GM18909 (cell line): ENCODE data around the gene SH3PXD2A.
A peak's percentile ranks its signal among the peaks of the same experiment; 100 is the strongest.

Experiments
- ATAC-seq: cut with Tn5 transposase; IDR thresholded peaks from one replicate; pipeline ENCODE4 v1.9.1; 2021; ENCODE audit warnings: mild to moderate bottlenecking; ENCODE audit not compliant: unreplicated experiment, poor library complexity

Gene SH3PXD2A

DNA sequence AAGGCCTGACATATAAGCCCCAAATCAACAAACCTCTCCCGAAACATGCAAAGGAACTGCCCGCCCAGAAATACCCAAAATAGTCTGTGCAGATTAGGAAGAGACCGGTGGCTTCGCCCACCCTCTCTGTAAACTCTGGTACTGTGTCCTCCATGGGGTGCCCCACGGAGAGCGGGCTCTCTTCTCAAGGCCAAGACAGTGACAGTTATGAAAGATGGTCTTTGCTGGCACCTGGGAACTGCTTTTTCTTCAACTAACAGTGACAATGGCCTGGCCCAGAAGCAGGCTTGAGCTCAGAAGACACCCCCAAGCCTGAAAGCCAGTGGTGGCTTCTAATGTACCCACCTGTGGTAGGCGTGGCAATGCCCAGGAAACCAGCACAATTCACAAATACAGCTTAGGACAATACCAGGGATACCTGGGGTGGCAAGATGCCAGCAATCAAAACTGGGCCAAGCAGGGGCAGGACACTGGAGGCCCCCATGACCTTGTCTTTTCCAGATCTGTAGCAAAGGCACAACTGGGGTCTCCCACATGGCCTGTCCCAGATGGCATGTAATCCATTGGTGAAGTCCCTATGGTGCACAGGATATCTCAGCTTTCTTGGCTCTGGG, 254.3 kb downstream of the SH3PXD2A start:
- no peak for ATAC-seq

DNA sequence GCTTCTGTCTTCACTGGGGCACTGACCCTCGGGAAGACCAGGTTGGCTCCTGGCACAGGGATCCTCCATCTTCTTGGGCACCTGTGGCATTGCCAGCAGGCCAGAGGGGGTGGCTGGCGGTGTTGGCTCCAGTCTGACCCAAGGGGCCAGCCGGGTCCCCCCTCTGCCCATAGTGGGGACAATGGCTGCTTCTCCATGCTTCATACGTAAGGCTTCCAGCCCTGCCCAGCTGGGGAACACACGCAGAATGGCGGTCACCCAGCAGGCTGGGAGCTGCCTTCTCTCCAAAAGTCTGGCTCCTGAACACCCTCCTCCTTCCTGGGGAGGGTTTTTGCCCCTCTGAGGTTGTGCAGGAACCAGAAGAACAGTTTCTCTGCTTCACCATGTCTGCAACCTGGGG, 255.1 kb downstream of the SH3PXD2A start:
- ATAC-seq = no peak

DNA sequence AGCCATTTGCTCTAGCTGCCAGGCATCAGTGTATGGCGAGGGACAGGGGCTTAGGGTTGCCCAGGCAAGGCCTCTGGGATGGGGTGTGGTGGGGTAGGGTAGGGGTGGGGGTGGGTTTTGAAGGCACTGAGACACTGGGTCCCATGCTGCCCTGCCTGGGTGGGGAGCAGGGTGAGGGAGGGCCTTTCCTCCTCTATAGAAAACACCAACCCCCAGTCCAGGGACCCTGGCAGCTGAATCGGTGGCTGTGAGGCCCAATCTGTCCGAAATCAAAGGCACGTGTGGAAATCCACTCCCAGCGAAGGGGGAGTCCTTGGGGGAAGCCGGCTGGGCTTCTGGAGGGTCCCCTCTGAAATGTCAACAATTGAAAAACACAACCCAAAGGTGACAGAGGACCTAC, 255.5 kb downstream of the SH3PXD2A start:
- no peak for ATAC-seq

DNA sequence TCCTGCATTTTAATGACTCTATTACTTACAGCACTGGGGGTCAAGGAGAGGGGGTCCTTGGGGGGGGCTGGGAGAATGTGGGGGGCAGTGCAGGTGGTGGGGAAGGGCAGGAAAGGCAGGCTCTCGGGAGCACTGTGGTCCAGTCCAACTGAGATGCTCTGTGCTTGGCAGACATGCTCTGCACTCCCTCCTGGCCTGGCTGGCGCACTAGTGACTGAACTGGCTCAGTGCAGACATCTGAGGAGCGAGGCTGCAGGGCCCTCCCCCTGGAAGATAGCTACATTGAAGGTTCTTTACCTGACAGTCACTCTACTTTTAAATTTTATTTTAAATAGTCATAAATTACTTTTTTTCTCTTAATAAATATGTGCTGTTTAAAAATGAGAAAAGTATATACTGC, 256.2 kb downstream of the SH3PXD2A start:
- no peak for ATAC-seq

DNA sequence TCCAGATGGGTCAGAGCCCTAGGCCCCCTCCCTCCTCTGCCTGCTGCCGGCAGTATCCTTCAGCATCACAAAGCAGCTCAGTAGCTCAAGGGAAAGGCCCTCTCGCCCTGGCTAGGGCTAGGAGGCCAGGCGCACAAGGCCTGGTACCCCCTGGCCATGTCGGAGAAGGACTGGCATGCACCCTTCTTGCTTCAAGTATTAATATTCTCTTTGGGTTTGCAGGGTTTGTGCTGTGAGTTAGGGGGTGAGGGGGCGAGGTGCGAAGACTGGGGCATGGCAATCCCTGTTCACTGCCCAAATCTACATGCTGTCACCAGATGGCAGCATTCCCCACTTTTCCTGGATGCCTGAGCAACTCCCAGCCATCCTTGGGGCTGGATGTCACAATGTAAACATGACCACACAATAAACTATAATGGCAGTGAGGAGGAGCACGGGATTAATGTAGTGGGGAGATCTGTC, 256.7 kb downstream of the SH3PXD2A start:
- no peak for ATAC-seq

DNA sequence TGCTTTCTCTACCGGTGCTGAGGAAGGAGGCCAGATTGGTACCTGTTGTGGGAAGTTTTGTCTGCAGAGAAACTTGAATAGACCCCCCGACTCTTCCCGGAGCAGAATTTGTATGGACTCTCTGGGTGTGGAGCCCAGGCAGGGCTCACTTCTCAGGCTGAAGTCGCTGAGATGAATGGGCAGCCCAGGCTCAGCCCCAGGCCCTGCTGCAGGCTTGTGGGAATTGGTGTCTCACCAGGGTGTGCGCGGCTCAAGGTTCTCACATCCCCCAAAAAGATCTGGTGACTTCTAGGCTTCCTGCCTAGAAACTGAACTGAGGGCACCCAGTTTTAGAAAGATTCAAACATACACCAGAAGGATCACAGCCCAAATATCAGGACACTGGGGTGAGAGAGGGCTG, 258.4 kb downstream of the SH3PXD2A start:
- no peak for ATAC-seq

DNA sequence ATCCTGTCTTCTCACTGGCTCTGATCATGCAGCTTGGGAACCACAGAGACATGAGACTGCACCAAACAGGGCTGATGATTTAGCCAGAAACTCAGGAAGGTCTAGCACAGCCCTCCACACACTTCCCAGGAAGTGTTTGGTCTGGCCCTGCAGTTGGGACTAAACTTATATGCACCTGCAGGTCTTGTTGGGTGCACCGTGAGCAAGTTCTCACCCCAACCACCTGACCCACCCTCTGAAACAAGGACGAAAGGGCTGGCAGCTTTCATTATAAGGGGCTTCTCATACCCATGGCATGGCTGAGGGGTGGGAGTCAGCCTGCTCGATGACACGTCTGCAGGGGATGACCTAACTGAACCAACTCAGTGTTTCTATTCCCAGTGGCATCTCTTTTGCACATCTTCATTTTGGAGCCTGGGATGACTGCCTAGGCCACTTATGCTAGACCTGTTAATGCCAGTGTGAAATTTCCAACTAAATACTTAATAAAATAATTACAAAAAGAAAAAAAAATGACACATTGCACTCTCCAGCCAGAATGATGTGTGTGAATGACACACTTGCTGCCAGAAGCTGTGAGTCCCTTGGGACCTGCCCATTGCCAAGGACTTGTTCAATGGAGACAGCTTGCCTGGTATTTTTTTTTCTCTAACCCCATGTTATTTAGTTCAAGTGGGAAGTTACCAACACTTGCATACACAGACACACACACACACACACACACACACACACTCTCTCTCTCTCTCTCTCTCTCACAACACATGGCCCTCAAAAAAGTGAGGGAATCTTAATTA, 259.2 kb downstream of the SH3PXD2A start:
- ATAC-seq = no peak

DNA sequence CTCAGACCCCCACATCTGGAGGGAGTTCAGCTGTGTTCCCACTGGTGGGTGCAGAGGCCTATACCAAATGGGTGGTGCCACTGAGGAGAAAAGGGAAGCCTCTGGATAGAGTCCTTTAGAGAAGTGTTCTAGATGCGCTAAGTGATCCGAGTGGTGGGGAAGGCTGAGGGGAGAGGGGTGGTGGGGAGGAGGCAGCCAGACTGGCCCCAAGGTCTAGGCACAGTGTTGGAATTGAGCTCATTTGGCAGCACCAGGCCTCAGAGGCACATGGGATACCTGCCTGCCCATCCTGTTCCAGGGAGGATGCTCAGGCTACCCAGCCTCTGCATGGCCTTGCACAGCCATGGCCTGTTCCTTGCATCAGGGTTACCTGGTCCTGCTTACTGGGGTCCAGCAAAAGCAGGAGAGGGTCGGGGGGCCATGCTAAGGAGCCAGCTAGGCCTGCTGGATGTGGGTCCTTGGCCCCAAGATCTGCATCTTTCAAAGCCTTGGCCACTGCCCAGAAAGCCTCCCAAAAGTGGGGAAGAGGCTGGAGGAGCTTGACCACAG, 262.3 kb downstream of the SH3PXD2A start:
- no peak for ATAC-seq

DNA sequence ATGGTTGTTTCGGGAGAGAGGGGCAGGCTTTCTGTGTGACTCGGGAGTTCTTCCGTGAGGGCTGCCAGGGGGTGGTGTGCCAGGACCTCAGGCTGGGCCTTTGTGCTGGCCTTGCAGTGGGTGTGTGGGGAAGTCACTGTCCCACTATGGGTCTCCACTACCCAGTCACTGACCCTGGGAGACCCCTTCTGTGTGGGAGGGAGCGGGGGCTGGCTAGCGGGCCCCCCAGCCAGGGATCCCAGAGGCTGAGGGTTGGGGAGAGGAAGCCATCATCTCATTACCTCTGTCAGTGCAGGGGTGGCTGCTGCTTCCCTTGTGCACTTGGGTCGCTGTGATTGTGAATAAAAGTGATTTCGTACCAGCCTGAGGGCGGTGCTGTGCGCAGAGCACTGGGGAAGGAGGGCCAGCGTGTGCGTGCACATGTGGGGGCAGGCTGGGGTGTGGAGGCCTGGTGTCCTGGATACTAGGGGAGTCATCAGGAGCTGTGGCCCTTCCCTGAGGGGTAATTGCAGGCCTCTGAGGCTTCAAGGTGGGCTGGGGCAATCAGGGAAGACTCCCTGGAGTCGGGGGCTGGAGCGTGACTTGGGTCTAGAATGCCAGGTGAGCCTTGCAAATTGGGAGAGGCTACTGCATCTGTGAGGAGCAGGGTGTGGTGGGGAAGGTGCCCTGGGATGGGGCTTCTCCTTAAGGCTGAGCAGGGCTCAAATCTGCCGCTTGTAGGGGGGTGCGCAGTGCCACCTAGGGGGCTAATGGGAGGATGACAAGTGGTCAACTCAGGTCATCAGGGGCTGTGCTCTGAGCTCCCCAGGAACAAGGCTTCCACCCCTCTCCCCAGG, 263.0 kb downstream of the SH3PXD2A start:
- peak; percentile 56 for ATAC-seq

DNA sequence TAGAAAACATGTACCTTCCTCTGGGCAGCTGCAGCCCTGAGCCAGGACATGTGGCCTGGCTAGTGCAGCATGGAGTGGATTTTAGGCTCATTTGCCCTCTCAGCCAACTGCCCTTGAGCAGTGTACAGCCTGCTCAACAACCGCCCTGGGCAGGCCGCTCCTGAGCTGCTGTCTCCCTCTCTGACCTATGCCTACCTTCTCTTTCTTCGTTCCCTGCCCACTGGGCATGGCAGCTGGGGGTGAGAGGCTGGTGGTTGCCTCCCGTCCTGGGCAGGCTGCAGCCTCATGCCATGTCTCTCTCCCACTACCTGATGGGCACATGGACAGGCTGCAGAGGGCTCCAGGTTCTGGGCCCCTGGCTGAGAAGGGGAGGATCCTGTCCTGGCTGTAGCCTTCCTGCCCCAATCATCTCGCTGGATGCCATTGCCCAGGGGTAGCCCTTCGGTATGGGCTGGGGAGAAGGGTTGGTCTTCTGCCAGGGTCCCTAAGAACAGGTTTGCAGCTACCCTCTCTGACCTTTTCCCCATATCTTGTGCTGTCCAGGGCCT, 264.6 kb downstream of the SH3PXD2A start:
- no peak for ATAC-seq

DNA sequence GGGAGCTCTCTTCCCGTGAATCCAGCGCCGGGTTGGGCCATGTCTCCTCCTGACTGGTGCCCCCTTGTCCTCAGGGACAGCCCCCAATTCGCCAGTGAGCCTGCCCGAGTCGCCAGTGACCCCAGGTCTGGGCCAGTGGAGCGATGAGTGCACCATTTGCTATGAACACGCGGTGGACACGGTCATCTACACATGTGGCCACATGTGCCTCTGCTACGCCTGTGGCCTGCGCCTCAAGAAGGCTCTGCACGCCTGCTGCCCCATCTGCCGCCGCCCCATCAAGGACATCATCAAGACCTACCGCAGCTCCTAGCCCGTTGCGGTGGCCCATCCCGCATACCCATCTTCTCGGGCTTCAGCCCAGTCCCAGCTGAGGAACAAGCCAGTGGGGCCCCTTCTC, 265.3 kb downstream of the SH3PXD2A start:
- ATAC-seq = no peak

DNA sequence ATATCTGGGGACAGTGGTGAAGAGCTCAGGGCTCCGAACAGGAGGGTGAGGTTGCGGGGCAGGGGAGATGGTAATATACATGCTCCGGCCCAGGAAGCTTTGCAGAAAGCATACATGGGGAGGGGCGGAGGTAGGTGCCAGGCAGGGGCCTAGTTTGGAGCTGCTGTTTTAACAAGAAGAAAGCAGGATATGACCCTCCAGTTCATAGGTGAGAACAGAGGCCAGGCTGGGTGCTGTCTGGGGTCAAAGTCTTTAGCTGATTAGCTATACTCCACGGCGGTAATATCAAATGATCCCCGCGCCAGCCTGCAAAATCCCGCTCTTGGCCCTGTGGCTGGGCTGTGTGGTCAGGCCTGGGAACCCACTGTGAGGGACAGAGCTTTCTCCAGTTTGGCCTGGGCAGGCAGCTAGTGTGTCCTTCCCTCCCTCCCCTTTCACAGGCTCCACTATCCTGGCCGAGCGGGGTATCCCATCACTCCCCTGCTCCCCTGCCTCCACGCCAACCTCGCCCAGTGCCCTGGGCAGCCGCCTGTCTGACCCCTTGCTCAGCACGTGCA, 266.2 kb downstream of the SH3PXD2A start:
- ATAC-seq = no peak

DNA sequence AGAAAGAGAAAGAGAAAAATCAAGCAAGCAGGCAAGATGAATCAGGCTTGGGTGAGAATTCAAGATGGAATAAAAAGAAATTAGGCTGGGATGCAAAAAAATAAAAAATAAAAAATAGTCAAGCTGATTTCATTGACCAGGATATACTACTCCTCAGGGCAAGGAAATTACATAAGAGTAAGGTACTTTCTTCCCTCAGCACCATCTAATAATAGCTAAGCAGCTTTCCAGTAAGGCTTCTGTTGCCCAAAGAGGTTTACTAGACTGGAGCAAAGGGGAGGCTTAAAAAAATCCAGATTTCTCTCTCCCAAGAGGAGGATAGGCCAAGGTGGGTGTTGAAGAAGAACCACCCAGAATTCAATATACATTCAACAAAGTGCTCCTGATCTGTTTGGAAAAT, 268.3 kb downstream of the SH3PXD2A start:
- ATAC-seq = no peak

DNA sequence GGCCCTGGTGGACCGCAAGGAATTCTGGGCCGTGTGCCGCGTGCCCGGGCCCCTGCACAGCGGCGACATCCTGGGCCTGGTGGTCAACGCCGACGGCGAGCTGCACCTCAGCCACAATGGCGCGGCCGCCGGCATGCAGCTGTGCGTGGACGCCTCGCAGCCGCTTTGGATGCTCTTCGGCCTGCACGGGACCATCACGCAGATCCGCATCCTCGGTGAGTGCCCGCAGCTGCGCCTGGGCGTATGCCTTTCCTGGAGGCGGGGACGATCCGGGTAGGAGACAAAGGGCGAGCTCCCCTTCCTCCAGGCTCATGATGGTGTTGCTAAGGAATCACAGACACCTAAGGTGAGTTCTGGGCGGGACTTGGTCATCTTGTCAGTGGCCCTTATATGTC, 270.4 kb downstream of the SH3PXD2A start:
- no peak for ATAC-seq

DNA sequence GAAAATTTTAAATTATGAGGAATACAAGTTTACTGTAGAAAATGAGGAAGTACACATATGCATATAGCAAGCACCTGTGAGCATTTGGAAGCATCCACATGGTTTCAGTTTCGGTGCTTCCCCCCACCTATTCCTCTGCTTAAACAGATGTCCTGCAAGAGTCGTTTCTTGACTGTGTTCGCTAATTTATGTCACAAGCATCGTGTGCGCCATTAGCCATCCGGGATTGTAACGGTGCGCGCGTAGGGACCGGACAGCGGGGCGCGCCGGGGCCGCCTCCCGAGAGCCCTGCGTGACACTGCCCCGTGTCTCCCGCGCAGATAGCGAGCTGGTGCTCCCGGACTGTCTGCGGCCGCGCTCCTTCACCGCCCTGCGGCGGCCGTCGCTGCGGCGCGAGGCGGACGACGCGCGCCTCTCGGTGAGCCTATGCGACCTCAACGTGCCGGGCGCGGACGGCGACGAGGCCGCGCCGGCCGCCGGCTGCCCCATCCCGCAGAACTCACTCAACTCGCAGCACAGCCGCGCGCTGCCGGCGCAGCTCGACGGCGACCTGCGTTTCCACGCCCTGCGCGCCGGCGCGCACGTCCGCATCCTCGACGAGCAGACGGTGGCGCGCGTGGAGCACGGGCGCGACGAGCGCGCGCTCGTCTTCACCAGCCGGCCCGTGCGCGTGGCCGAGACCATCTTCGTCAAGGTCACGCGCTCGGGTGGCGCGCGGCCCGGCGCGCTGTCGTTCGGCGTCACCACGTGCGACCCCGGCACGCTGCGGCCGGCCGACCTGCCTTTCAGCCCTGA, 271.0 kb downstream of the SH3PXD2A start:
- ATAC-seq = no peak

DNA sequence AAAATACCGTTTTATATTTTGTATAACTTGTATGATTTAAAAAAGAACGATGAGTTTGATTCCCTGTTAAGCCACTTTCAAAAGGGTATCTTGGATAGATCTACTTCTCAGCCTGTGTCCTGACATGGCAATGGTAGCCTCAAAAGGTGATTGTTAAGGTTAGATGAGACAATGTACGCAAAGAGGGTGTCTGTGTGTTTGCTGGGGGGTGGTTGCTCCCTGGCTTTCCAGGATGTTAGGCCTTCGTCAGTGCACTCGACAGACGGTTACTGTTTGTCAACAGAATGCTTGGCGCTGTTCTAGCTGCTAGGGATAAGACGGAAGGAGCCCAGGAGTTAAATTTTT, 271.5 kb downstream of the SH3PXD2A start:
- ATAC-seq = no peak

DNA sequence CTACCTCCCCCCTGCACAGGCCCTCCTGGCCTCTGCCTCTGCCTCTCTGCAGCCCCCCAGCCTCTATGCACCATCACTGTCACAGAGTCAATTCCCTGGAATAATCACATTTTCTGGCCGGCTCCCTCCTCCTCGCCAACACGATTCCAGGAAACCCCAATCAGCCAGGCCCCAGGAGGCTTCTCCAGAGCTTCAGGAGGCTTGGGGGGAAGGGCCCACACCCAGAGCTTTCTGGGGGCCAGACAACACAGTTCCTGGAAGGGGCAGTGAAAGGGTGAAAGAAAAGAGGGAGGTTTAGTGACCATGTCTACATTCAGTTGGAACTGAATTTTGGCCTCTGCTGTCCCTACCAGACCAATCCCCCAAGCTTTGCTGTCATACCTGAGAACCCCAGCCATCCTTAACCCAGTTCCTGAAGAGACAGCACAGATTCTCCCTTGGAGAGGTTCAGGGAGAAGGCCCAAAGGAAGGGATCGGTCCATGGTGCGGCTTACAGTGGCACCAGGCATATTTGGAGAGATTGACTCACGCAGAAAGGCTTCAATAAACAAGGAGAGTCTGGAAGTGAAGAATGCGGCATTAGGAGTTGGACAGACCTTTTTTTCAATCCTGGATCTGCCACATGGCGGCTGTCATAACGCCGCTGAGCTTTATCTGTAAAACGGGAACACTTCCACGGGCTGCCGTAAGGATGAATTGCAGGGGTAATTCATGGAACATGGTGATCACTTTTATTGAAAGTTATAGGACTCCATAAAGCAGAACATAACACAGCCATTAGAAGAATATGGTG, 272.8 kb downstream of the SH3PXD2A start:
- ATAC-seq = no peak

DNA sequence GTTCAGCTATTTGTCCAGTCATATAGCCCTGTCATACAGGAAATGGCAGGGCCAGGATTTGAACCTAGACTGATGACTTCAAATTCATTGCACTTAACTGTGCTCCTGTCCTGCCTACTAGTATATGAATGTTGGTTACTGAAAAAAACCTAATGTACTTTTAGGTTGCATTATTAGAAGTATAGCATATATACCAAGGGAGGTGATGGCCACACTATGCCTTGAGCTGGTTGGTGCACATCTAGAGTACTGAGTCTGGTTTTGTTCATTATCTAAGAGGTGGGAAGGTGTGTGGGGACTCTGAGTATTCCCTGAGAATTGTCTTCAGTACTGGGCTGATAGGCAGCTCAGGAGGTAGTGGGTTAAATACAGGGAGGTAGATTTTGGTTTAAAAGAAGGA, 273.9 kb downstream of the SH3PXD2A start:
- ATAC-seq = no peak

DNA sequence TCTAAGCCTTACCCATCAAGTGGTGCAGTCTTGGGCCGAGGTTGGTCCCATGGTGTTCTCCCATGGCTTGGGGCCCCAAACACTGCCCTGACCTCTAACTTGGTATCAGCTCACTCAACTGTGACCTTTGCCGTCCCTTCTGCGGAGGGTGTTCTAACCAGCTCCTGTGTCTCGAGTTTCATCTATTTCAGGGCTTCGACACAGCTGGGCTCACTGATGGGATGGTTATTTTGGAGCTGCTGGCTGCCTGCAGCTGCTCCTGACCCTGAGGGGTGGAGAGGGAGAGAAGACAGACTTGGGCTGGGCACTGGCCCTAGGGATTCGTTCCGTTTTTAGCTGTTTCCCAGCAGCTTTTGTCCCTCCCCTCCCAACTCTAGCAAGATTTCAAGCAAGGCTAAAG, 274.9 kb downstream of the SH3PXD2A start:
- ATAC-seq = no peak
